Thyroid gland (tissue), 4 donors: Measurements from ENCODE around the gene ANAPC2.
A peak's percentile ranks its signal among the peaks of the same experiment; 100 is the strongest.

ENCODE experiments used
- CTCF ChIP-seq, 6 experiments: fragments of 200-600 bp in 3 of 6; fragments of 450-650 bp in 3 of 6; sonication (generic) in 3 of 6; IDR thresholded peaks; one replicate each; pipeline ENCODE4 v1.5.1; 2016 to 2019; ENCODE audit warnings: antibody characterized with exemption in 6 of 6, mild to moderate bottlenecking in 2 of 6, inconsistent platforms in 1 of 6, moderate library complexity in 1 of 6
- POLR2A ChIP-seq, 2 donors: fragments of 450-650 bp; IDR thresholded peaks; one replicate each; pipeline ENCODE4 v1.6.1; 2017; ENCODE audit warnings: antibody characterized with exemption in 2 of 2, mild to moderate bottlenecking in 2 of 2, moderate library complexity in 1 of 2

GRCh38 chr9:137223078-137223970 lies 35.0 kb upstream of the ANAPC2 start:
- TF ChIP-seq POLR2A (IDR thresholded peaks at IDR 0.05) (peak in 1 of 2 donors; percentile 65), CTCF (IDR thresholded peaks at IDR 0.05) (no peak)
